Caco-2 (cell line): ENCODE results near the gene ELAVL1. TPM values are rescaled to one million over a fixed set of nuclear protein-coding genes. Genes with fewer than 3 reads are reported as not detected.

ENCODE experiments used
- BruUV-seq: library from RNA; stranded (reverse); fragments of 400-500 nt; replicated peaks from 2 replicates; lab custom pipeline; 2021; lab: Mats Ljungman, UMichigan
- CTCF ChIA-PET: fragments of 300-600 bp; sonication (Branson Sonifier 250); formaldehyde crosslinking; loops from one replicate; lab custom pipeline; 2022; ENCODE audit warnings: antibody characterized with exemption; lab: Charles Lee
- POLR2A ChIA-PET: fragments of 300-600 bp; sonication (Branson Sonifier 250); formaldehyde crosslinking; loops from one replicate; lab custom pipeline; 2022; ENCODE audit warnings: antibody characterized with exemption; lab: Charles Lee
- DNase-seq, 2 experiments: peaks; one replicate each; pipeline versions ENCODE4 v3.0.0 to v3.0.0-alpha.2; 2020 to 2022
- H3K27me3 ChIP-seq: replicated peaks from 2 replicates; pipeline ENCODE4 v1.6.0; 2011; ENCODE audit warnings: low read length; ENCODE audit not compliant: control insufficient read depth, insufficient read depth
- H3K36me3 ChIP-seq: 2 replicates; pipeline ENCODE4 v1.5.1; 2011; ENCODE audit warnings: low read length; ENCODE audit not compliant: control insufficient read depth, insufficient read depth
- H3K4me1 ChIP-seq: fragments of 250-450 bp; sonication (Bioruptor Pico); 2 replicates; pipeline ENCODE4 v1.5.1; 2020; ENCODE audit warnings: mild to moderate bottlenecking
- H3K4me3 ChIP-seq: 2 replicates; pipeline ENCODE4 v1.5.1; 2011; ENCODE audit warnings: low read depth, mild to moderate bottlenecking, control low read depth, low read length
- H3K9me3 ChIP-seq: fragments of 250-450 bp; sonication (Bioruptor Pico); 2 replicates; pipeline ENCODE4 v1.5.1; 2020; ENCODE audit warnings: mild to moderate bottlenecking, moderate library complexity
- H3K27ac Mint-ChIP-seq: one replicate; pipeline ENCODE4 v1.8.0; 2022; ENCODE audit warnings: mixed read lengths; ENCODE audit not compliant: unreplicated experiment
- H3K27me3 Mint-ChIP-seq: one replicate; pipeline ENCODE4 v1.8.0; 2022; ENCODE audit warnings: mixed read lengths; ENCODE audit not compliant: insufficient read depth, unreplicated experiment
- H3K36me3 Mint-ChIP-seq: one replicate; pipeline ENCODE4 v1.8.0; 2022; ENCODE audit warnings: mild to moderate bottlenecking, mixed read lengths; ENCODE audit not compliant: insufficient read depth, unreplicated experiment
- H3K4me1 Mint-ChIP-seq: one replicate; pipeline ENCODE4 v1.8.0; 2022; ENCODE audit warnings: low read depth, mixed read lengths; ENCODE audit not compliant: unreplicated experiment
- H3K4me3 Mint-ChIP-seq: one replicate; pipeline ENCODE4 v1.8.0; 2022; ENCODE audit warnings: mild to moderate bottlenecking, moderate library complexity, mixed read lengths; ENCODE audit not compliant: unreplicated experiment
- H3K9me3 Mint-ChIP-seq: one replicate; pipeline ENCODE4 v1.8.0; 2022; ENCODE audit warnings: mixed read lengths; ENCODE audit not compliant: unreplicated experiment
- intact Hi-C: fragments of 100-400 bp; cut with micrococcal nuclease; formaldehyde crosslinking; loops from one replicate; pipeline ENCODE4 v1.10.0; 2022; ENCODE audit not compliant: unreplicated experiment
- total RNA-seq: library from RNA; stranded (reverse); gene quantifications from 2 replicates; pipeline ENCODE4 v1.2.3, GENCODE V29; 2022
- TF ChIP-seq, protein P1 (sequence below), 2 experiments: fragments of 200-600 bp in 1 of 2; IDR thresholded peaks; 1 replicate in 1 of 2; 2 replicates in 1 of 2; pipeline versions ENCODE4 v1.5.1 to v1.8.0; 2011 to 2022; ENCODE audit warnings: antibody characterized with exemption in 1 of 2, control low read depth in 1 of 2, inconsistent platforms in 1 of 2, low read depth in 1 of 2, low read length in 1 of 2, mild to moderate bottlenecking in 1 of 2, moderate library complexity in 1 of 2; ENCODE audit not compliant: insufficient read depth in 1 of 2, severe bottlenecking in 1 of 2, unreplicated experiment in 1 of 2

Gene ELAVL1
- total RNA-seq, 1 experiment from 2014 or later, result 117 TPM

DNA sequence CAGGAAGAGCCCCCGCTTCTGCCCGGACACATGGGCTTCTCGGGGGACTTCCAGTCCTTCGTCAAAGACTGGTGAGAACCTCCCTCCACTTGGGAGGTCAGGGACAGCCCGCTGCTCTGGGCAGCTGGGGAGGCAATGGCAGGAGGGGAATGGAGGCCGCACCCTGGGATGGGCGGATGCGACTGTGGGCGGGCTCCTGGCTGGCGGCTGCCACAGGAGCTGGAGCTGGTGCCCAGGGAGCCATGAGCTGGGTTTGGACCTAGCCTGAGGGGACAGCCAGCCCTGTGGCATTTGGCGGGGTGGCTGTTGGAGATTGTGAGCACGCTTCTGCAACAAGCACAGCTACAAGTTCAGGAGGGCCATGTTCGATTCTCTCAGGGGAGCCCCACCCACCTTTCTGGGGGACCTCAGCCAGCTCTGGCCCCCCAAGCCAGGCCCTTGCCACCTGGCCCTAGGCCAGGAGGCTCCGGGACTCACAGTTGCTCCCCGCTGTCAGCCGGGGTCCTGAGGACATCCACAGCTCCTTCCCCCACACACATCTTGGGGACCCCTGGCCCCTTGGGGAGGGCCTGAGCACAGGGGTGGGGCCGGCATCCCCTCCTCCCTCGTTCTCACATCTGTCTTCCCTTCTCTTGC is 93.8 kb downstream of the ELAVL1 start:
- TF ChIP-seq, protein P1, sequence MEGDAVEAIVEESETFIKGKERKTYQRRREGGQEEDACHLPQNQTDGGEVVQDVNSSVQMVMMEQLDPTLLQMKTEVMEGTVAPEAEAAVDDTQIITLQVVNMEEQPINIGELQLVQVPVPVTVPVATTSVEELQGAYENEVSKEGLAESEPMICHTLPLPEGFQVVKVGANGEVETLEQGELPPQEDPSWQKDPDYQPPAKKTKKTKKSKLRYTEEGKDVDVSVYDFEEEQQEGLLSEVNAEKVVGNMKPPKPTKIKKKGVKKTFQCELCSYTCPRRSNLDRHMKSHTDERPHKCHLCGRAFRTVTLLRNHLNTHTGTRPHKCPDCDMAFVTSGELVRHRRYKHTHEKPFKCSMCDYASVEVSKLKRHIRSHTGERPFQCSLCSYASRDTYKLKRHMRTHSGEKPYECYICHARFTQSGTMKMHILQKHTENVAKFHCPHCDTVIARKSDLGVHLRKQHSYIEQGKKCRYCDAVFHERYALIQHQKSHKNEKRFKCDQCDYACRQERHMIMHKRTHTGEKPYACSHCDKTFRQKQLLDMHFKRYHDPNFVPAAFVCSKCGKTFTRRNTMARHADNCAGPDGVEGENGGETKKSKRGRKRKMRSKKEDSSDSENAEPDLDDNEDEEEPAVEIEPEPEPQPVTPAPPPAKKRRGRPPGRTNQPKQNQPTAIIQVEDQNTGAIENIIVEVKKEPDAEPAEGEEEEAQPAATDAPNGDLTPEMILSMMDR (IDR thresholded peaks at IDR 0.05; ENCODE audit: insufficient read depth in 1 of 2, low read depth in 1 of 2, low read length in 1 of 2, severe bottlenecking in 1 of 2, unreplicated experiment in 1 of 2), result no peak
- Mint-ChIP-seq H3K4me1 (no peaks in the 10 kb centered on the region), H3K27me3 (no peaks in the 10 kb centered on the region), H3K36me3 (peaks cover 44% of the 10 kb centered on the region), H3K27ac (no peak overlapping the region), H3K9me3 (no peaks in the 10 kb centered on the region), H3K4me3 (no peak overlapping the region)
- no peaks in the 10 kb centered on the region for H3K36me3 ChIP-seq
- intact Hi-C loops, result no loop called here
- H3K4me1 ChIP-seq, result no peaks in the 10 kb centered on the region; the same call in 1 of the 2 replicates
- no peak overlapping the region for H3K4me3 ChIP-seq
- H3K9me3 ChIP-seq, result no peaks in the 10 kb centered on the region
- ChIA-PET CTCF (interaction anchor here (0.5 to 0.8 kb wide), 3 partner anchors 8 to 59 kb away, joined by 3 to 12 read pairs (median 3); partner anchors contain the start of gene SNAPC2), POLR2A (no interaction called here)
- H3K27me3 ChIP-seq, result no peaks in the 10 kb centered on the region
- no peak for DNase-seq
- BruUV-seq, result no TSS peak

GRCh38 chr19:7910321-7911161 is 94.9 kb downstream of the ELAVL1 start:
- Mint-ChIP-seq H3K4me1 (no peaks in the 10 kb centered on the region), H3K9me3 (no peaks in the 10 kb centered on the region), H3K4me3 (no peak overlapping the region), H3K36me3 (peaks cover 39% of the 10 kb centered on the region), H3K27me3 (no peaks in the 10 kb centered on the region), H3K27ac (no peak overlapping the region)
- Histone ChIP-seq H3K9me3 (no peaks in the 10 kb centered on the region), H3K4me3 (no peak overlapping the region), H3K4me1 (no peaks in the 10 kb centered on the region; the same call in 1 of the 2 replicates), H3K36me3 (no peaks in the 10 kb centered on the region), H3K27me3 (no peaks in the 10 kb centered on the region)
- DNase-seq, result no peak
- POLR2A ChIA-PET, result no interaction called here
- intact Hi-C loops, result no loop called here
- CTCF ChIA-PET, result no interaction called here
- no TSS peak for BruUV-seq
- TF ChIP-seq, protein P1 (IDR thresholded peaks at IDR 0.05; ENCODE audit: insufficient read depth in 1 of 2, low read depth in 1 of 2, low read length in 1 of 2, severe bottlenecking in 1 of 2, unreplicated experiment in 1 of 2), result no peak

GRCh38 chr19:7909471-7910067 is 95.9 kb downstream of the ELAVL1 start:
- peaks cover 1% of the 10 kb centered on the region; the same call in 1 of the 2 replicates for H3K36me3 ChIP-seq
- no peak overlapping the region for H3K4me3 ChIP-seq
- peaks cover 40% of the 10 kb centered on the region for H3K36me3 Mint-ChIP-seq
- no peak overlapping the region for H3K4me3 Mint-ChIP-seq
- no peaks in the 10 kb centered on the region for H3K9me3 ChIP-seq
- ChIA-PET POLR2A (no interaction called here), CTCF (interaction anchor here (1.3 kb wide), 1 partner anchor 11 kb away, joined by 4 read pairs; the partner anchor contains the start of gene SNAPC2)
- no peak overlapping the region for H3K27ac Mint-ChIP-seq
- H3K27me3 ChIP-seq, result no peaks in the 10 kb centered on the region
- TF ChIP-seq, protein P1 (IDR thresholded peaks at IDR 0.05; ENCODE audit: insufficient read depth in 1 of 2, low read depth in 1 of 2, low read length in 1 of 2, severe bottlenecking in 1 of 2, unreplicated experiment in 1 of 2), result no peak
- no peak for DNase-seq
- H3K9me3 Mint-ChIP-seq, result no peaks in the 10 kb centered on the region
- H3K27me3 Mint-ChIP-seq, result no peaks in the 10 kb centered on the region
- no TSS peak for BruUV-seq
- H3K4me1 ChIP-seq, result peaks cover 7% of the 10 kb centered on the region; the same call in 1 of the 2 replicates
- intact Hi-C loops, result no loop called here
- peaks cover 6% of the 10 kb centered on the region for H3K4me1 Mint-ChIP-seq
